Adrenal gland (tissue), 12 donors: ENCODE data around the gene WASL. TPM values are rescaled to one million over a fixed set of nuclear protein-coding genes. Genes with fewer than 3 reads are reported as not detected.
"Not testable (repeated sequence)": the region's sequence is repeated elsewhere in the genome, so short reads cannot be mapped to it uniquely, and the experiment has no call there.

ENCODE experiments used
- DNase-seq, 7 donors: peaks; one replicate each; pipeline ENCODE4 v3.0.0-alpha.2; 2019 to 2020
- H3K27ac ChIP-seq, 5 donors: fragments of 200-600 bp; sonication (generic) in 4 of 5; 1 replicate in 3 of 5; 2 replicates in 2 of 5; pipeline versions ENCODE4 v1.5.1 to v1.8.0; 2016 to 2020; ENCODE audit warnings: mild to moderate bottlenecking in 1 of 5
- H3K27me3 ChIP-seq: fragments of 200-600 bp; 2 replicates; pipeline ENCODE4 v1.8.0; 2021
- H3K36me3 ChIP-seq, 2 donors: fragments of 200-600 bp; replicated peaks in 1 of 2; 1 replicate in 1 of 2; 2 replicates in 1 of 2; pipeline versions ENCODE4 v1.5.1 to v1.8.0; 2018 to 2022
- H3K4me1 ChIP-seq, 2 donors: fragments of 200-600 bp; replicated peaks in 1 of 2; 1 replicate in 1 of 2; 2 replicates in 1 of 2; pipeline versions ENCODE4 v1.5.1 to v1.8.0; 2018 to 2021
- H3K4me3 ChIP-seq, 4 donors: fragments of 200-600 bp; sonication (generic) in 3 of 4; one replicate each; pipeline ENCODE4 v1.5.1; 2016 to 2018
- H3K9me3 ChIP-seq, 3 donors: fragments of 200-600 bp; sonication (generic) in 1 of 3; replicated peaks in 1 of 3; 1 replicate in 2 of 3; 2 replicates in 1 of 3; pipeline versions ENCODE4 v1.5.1 to v1.8.0; 2016 to 2021
- CTCF ChIP-seq, 6 experiments: fragments of 450-650 bp in 4 of 6; fragments of 200-600 bp in 2 of 6; sonication (generic) in 1 of 6; IDR thresholded peaks; 1 replicate in 5 of 6; 2 replicates in 1 of 6; pipeline versions ENCODE4 v1.5.1 to v1.8.0; 2016 to 2021; ENCODE audit warnings: antibody characterized with exemption in 6 of 6, mild to moderate bottlenecking in 2 of 6, moderate library complexity in 1 of 6
- POLR2A ChIP-seq, 2 donors: fragments of 450-650 bp; IDR thresholded peaks; one replicate each; pipeline ENCODE4 v1.6.1; 2017; ENCODE audit warnings: antibody characterized with exemption in 2 of 2, mild to moderate bottlenecking in 2 of 2, moderate library complexity in 1 of 2
- WGBS, 4 donors: extraction: QIAGEN DNeasy Blood & Tissue Kit in 2 of 4; methylation state at CpG; one replicate each; pipeline versions ENCODE4 v1.1.5 to v1.1.7; 2013 to 2017; 5-methylcytosine and 5-hydroxymethylcytosine counted together
- intact Hi-C, 2 donors: fragments of 100-400 bp; cut with DNase I; formaldehyde crosslinking; loops; one replicate each; pipeline versions ENCODE4 v1.14.1 to v1.15.0; 2022 to 2023
- polyA plus RNA-seq, 3 donors: library from polyadenylated mRNA; stranded (reverse); fragments of 200-250 nt in 2 of 3; fragments of 350-450 nt in 1 of 3; fragmentation: Illumina TruSeq in 1 of 3; extraction: RNeasy Lipid Tissue Mini Kit (QIAGEN cat#74804) in 1 of 3; gene quantifications; one replicate each; pipeline ENCODE4 v1.2.3, GENCODE V29; 2013 to 2014
- total RNA-seq, 9 donors: library from RNA; depleted of rRNA in 4 of 9; stranded (reverse); fragments of >200 nt in 4 of 9; fragments of 120-200 nt in 1 of 9; fragmentation: NEBNext Ultra II Directional in 1 of 9; extraction: Animal tissue kit (Norgen Biotek cat#: 25700) in 1 of 9; gene quantifications; one replicate each; pipeline versions ENCODE4 v1.1.0 to v1.2.4, GENCODE V29; 2013 to 2023
- donor health status: healthy with polysubstance abuse.
- donor health status: Bipolar disorder and iron deficiency.
- donor health status: DM: yes; HTN: yes; CAD: no.
- donor health status: DM: no; HTN: no; CAD: no.
- donor health status: DM: no; HTN: no; CAD: no.
- donor health status: DM: yes; HTN: yes; CAD: no.

WASL gene
- total and polyA plus RNA-seq, 12 donors, result 12.2 to 52.1 (median 33.1) TPM

GRCh38 chr7:123744416-123744815 is 4.4 kb downstream of the WASL start:
- intact Hi-C loops, result no loop called here
- no peaks in the 10 kb centered on the region for H3K27me3 ChIP-seq
- H3K4me3 ChIP-seq, result no peak overlapping the region
- WGBS, 4 donors, result 86 to 94% (median 92%) methylated on average over 1 of the region's 1 CpG
- DNase-seq, result no peak
- H3K4me1 ChIP-seq, result peaks cover 16 to 55% of the 10 kb centered on the region in 2 donors
- H3K36me3 ChIP-seq, result no peaks in the 10 kb centered on the region
- H3K27ac ChIP-seq, result no peak overlapping the region
- no peaks in the 10 kb centered on the region for H3K9me3 ChIP-seq
- TF ChIP-seq POLR2A (IDR thresholded peaks at IDR 0.05) (no peak), CTCF (IDR thresholded peaks at IDR 0.05) (no peak)

GRCh38 chr7:123741940-123742339 is 6.9 kb downstream of the WASL start:
- DNase-seq, result no peak
- no peak for TF ChIP-seq POLR2A (IDR thresholded peaks at IDR 0.05)
- TF ChIP-seq CTCF (IDR thresholded peaks at IDR 0.05), result no peak
- H3K9me3 ChIP-seq, result no peaks in the 10 kb centered on the region
- intact Hi-C loops, result no loop called here
- no peak overlapping the region for H3K4me3 ChIP-seq
- no peaks in the 10 kb centered on the region for H3K27me3 ChIP-seq
- H3K27ac ChIP-seq, result no peak overlapping the region
- no peaks in the 10 kb centered on the region for H3K36me3 ChIP-seq
- peaks cover 9 to 50% of the 10 kb centered on the region in 2 donors for H3K4me1 ChIP-seq

- H3K27me3 ChIP-seq, result no peaks in the 10 kb centered on the region
- WGBS, 4 donors, result 91 to 100% (median 95%) methylated on average over 2 of the region's 2 CpGs
- TF ChIP-seq POLR2A (IDR thresholded peaks at IDR 0.05), result no peak
- no peak for TF ChIP-seq CTCF (IDR thresholded peaks at IDR 0.05)
- DNase-seq, result no peak
- H3K4me3 ChIP-seq, result no peak overlapping the region
- no peak overlapping the region for H3K27ac ChIP-seq
- H3K9me3 ChIP-seq, result peaks cover 0 to 16% (median 0%) of the 10 kb centered on the region in 3 donors
- H3K4me1 ChIP-seq, result peaks cover 0 to 20% of the 10 kb centered on the region in 2 donors
- intact Hi-C loops, result no loop called here
- H3K36me3 ChIP-seq, result no peaks in the 10 kb centered on the region
Measured at GRCh38 chr7:123738808-123739207, 10.0 kb downstream of the WASL start.

- intact Hi-C loops, result no loop called here
- Histone ChIP-seq H3K9me3 (peaks cover 0 to 16% (median 0%) of the 10 kb centered on the region in 3 donors), H3K4me3 (no peak overlapping the region), H3K27me3 (no peaks in the 10 kb centered on the region), H3K36me3 (no peaks in the 10 kb centered on the region), H3K27ac (no peak overlapping the region), H3K4me1 (peaks cover under 1 to 19% of the 10 kb centered on the region in 2 donors)
- 64 to 69% (median 68%) methylated on average over 3 of the region's 3 CpGs for WGBS, 4 donors
- DNase-seq, result no peak
- TF ChIP-seq POLR2A (IDR thresholded peaks at IDR 0.05) (no peak), CTCF (IDR thresholded peaks at IDR 0.05) (no peak)
Measured at GRCh38 chr7:123738356-123738755, 10.4 kb downstream of the WASL start.

- H3K4me1 ChIP-seq, result peaks cover 3 to 16% of the 10 kb centered on the region in 2 donors
- peaks cover 0 to 20% (median 0%) of the 10 kb centered on the region in 3 donors for H3K9me3 ChIP-seq
- H3K36me3 ChIP-seq, H3K27ac ChIP-seq, intact Hi-C loops, H3K4me3 ChIP-seq, H3K27me3 ChIP-seq: not testable (repeated sequence)
- peak in 1 of 7 donors; percentile 46 for DNase-seq
- WGBS, 4 donors, result 92 to 96% (median 94%) methylated on average over 10 of the region's 10 CpGs
Measured at GRCh38 chr7:123737168-123737674, 11.6 kb downstream of the WASL start.
